Stimulated activated CD4-positive, alpha-beta T cell treated with anti-CD3 and anti-CD28 coated beads, Interleukin-4, amount 100 ng/mL, for 1 hour (primary cell): ENCODE results near the gene MT1F.
A peak's percentile ranks its signal among the peaks of the same experiment; 100 is the strongest.

Experiments used
- DNase-seq: peaks from one replicate; pipeline ENCODE4 v3.0.0-alpha.2; 2020

Gene MT1F

DNA sequence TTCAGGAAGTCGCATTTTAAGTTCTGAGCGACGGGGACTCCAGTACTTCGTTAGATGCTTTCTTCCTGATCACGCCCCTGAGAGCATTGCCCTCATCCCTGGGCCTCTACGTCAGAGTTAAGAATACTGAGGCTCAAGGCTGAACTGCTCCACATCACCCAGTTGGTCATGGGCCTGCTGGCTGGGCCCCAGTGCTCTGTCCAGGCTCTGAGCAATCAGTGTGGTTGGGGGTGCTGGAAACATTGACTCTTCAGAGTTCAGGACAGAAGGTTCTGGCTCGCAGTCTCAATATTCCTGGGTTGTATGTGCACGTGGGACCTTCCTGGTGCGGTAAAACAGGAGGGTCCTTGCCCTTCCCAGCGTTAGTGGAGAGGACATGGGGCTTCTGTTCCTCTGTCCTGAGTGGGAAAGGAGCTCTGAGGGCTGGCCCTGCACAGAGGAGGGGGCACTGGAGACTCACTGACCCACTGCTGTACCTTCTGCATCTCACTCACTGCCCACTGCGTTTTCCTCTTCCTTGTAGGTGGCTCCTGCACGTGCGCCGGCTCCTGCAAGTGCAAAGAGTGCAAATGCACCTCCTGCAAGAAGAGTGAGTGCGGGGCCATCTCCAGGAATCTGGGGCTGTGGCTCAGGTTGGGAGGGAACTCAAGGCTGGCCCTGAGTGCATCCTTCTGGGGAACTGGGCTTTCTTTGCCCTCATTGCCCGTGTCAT is 31.7 kb upstream of the MT1F start:
- DNase-seq, result no peak

DNA sequence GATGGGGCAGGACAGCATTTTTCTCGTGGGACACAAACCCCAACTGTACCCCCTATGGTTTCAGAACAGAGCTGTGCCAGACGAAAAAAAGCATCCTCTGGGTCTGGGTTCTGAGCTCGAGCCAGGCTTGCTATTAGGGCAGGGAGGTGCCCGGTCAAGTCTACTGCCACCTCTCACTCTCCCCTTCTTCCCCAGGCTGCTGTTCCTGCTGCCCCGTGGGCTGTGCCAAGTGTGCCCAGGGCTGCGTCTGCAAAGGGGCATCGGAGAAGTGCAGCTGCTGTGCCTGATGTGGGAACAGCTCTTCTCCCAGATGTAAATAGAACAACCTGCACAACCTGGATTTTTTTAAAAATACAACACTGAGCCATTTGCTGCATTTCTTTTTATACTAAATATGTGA is 31.1 kb upstream of the MT1F start:
- DNase-seq, result no peak

DNA sequence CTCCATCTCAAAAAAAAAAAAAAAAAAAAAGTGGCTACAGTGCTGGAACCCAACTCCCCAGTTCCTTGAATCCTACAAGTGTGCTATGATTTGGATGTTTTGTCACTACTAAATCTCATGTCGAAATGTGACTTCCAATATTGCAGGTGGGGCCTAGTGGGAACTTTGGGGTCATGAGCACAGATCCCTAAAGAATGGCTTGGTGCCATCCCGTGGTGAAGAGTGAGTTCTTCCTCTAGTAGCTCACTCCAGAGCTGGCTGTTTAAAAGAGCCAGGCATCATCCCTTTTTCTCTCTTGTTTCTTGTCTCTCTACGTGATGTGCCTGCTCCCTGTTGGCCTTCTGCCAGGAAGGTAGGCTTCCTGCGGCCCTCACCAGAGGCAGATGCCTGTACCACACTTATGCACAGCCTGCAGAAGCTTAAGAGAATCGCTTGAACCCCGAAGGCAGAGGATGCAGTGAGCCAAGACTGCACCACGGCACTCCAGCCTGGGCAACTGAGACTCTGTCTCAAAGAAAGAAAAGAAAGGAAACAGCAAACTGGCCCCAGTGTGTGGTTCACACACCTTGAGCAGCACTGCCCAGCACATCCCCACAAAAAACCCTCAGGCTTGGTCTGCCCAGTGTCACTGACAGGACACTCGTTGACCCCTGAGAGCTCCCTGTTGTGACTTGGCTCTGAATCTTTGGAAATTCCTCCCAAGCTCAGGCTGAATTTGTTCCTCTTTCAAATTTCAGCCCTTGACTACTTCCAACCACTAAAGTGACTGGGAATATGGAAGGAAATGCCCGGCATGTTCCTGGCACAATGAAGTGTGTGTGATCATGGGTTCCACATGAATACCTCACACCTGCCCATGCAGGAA is 29.0 kb upstream of the MT1F start:
- no peak for DNase-seq

DNA sequence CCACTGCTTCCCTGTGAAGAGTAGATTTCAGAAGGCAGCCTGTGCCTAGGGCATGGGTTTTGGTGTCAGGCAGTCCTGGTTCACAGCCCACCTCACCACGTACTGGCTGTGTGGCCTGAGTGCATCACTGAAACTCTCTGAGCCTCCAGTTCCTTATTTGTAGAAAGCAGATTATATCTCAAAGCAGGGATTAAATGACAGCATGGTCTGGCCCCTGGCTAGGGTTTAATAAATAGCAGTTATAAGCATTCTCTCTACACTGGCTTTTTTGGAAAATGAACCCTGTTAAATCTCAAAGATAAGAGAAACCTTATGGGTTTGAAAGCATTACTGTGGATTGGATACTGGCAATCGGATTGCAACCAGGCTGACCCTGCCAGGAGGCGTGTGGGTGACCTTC is 28.2 kb upstream of the MT1F start:
- DNase-seq, result no peak

DNA sequence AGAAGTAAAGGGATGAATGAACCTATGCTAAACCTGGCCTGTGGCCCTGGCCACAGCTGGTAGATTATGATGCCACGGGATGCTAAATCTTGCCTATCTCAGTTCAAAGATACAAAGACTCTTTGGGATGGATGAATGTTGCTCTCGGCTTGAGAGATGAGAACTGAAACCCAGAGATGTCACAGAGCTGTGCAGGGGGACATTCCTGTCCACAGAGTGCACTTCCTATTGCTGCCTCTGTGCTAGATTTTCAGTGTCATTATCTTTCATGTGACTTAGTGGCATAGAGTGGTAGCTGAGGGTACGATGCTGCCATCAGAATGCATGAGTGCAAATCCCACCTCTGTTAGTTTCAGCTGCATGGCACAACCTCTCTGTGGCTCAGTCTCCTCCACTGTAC is 27.6 kb upstream of the MT1F start:
- DNase-seq, result no peak

DNA sequence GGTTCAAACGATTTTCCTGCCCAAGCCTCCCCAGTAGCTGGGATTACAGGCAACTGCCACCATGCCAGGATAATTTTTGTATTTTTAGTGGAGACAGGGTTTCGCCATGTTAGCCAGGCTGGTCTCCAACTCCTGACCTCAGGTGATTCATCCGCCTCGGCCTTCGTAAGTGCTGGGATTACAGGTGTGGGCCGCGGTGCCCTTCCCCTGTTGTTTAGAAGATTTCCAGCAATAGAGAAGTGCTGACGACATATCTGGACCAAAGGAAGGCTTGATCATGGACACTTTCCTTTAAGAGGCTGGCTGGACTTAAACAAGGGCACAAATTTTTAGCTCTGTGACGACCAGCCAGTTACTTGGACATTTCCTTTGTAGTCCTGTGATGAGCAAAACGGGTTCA is 26.6 kb upstream of the MT1F start:
- no peak for DNase-seq

DNA sequence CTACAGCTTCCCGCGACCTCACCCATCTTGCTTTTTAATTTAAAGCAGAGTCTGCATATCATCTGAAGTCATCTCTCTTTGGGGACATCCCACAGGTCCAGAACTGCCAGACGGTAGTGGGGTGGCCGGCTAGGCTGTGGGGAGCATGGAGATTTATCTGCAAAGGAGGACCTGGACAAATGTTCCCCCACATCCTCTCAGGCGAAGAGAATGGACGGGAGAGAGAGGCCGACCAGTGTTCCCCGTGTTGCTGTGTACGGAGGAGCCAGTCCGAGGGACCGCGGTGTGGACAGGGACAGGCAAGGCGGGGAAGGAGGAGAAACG is 26.0 kb upstream of the MT1F start:
- DNase-seq, result no peak

DNA sequence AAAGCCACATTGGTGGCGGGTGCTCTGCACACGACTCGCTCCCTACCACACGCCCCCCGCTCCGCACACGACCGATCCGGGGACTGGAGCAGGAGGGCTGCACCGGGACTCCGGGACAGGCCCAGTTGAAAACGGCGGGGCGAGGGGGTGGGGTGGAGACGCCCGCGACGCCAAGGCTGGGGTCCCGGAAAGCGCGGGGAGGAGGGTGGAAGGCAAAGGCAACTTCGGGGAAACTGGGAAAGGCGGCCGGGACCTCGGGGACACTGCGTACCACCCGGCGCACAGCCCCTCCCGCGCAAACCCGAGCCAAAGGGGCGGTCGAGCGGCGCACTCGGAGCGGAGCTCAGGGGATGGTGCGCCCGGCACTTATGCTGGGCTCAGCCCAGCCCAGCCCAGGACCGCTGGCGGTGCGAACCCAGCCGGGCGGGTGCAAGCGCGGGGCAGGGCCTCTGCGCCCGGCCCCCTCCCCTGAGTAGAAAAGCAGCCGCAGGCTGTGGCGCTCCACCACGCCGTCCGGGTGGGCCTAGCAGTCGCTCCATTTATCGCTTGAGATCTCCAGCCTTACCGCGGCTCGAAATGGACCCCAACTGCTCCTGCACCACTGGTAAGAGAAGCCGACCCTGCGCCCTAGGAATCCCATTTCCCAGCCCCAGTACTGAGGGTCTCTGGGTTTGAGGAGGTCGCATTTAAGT is 25.5 kb upstream of the MT1F start, which contains the start of gene MT1M:
TSS of gene MT1M (plus strand) at position 504 of the 692 bp plus-strand sequence. CDS start at position 577, 73 bp downstream.
- DNase-seq, result no peak

DNA sequence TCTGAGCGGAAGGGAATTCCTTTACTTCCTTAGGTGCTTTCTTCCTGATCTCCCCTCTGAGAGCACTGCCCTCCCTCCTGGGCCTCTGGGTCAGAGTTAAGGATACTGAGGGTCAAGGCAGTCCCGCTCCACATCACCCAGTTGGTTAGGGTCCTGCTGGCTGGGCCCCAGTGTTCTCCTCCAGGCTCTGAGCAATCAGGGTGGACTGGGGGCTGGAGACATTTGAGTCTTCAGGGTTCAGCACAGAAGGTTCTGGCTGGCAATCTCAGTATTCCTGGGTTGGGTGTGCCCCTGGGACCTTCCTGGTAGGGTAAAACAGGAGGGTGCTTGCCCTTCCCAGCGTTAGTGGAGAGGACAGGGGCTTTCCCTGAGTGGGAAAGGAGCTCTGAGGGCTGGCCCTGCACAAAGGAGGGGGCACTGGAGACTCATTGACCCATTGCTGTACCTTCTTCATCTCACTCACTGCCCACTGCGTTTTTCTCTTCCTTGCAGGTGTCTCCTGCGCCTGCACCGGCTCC is 24.9 kb upstream of the MT1F start:
- DNase-seq, result no peak

DNA sequence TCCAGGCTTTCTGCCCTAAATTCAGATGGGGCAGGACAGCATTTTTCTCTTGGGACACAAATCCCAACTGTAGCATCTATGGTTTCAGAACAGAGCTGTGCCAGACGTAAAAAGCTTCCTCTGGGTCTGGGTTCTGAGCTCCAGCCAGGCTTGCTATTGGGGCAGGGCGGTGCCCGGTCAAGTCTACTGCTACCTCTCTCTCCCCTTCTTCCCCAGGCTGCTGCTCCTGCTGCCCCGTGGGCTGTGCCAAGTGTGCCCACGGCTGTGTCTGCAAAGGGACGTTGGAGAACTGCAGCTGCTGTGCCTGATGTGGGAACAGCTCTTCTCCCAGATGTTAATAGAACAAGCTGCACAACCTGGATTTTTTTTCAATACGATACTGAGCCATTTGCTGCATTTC is 24.2 kb upstream of the MT1F start:
- no peak for DNase-seq

DNA sequence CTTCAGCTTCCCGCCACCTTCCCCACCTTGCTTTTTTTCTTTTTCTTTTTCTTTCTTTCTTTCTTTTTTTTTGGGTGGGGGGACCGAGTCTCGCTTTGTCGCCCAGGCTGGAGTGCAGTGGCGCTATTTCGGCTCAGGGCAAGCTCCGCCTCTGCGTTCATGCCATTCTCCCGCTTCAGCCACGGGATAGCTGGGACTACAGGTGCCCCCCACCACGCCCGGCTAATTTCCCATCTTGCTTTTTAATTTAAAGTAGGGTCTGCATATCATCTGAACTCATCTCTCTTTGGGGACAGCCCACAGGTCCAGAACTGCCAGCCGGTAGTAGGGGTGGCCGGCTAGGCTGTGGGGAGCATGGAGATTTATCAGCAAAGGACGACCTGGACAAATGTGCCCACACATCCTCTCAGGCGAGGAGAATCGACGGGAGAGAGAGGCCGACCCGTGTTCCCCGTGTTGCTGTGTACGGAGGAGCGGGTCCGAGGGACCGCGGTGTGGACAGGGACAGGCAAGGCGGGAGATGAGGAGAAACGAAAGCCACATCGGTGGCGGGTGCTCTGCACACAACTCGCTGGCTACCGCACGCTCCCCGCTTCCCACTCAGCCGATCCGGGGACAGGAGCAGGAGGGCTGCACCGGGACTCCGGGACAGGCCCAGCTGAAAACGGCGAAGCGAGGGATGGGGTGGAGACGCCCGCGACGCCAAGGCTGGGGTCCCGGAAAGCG is 22.9 kb upstream of the MT1F start:
- DNase-seq, result no peak

DNA sequence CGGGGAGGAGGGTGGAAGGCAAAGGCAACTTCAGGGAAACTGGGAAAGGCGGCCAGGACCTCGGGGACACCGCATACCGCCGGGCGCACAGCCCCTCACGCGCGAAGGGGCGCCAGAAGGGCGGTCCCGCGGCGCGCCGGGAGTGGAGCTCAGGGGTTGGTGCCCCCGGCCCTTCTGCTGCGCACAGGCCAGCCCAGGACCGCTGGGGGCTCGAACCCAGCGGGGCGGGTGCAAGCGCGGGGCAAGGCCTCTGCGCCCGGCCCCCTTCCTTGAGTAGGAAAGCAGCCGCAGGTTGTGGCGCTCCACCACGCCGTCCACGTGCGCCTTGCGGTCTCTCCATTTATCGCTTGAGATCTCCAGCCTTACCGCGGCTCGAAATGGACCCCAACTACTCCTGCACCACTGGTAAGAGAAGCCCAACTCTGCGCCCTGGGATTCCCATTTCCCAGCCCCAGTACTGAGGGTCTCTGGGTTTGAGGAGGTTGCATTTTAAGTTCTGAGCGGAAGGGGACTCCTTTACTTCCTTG is 22.3 kb upstream of the MT1F start:
- no peak for DNase-seq

DNA sequence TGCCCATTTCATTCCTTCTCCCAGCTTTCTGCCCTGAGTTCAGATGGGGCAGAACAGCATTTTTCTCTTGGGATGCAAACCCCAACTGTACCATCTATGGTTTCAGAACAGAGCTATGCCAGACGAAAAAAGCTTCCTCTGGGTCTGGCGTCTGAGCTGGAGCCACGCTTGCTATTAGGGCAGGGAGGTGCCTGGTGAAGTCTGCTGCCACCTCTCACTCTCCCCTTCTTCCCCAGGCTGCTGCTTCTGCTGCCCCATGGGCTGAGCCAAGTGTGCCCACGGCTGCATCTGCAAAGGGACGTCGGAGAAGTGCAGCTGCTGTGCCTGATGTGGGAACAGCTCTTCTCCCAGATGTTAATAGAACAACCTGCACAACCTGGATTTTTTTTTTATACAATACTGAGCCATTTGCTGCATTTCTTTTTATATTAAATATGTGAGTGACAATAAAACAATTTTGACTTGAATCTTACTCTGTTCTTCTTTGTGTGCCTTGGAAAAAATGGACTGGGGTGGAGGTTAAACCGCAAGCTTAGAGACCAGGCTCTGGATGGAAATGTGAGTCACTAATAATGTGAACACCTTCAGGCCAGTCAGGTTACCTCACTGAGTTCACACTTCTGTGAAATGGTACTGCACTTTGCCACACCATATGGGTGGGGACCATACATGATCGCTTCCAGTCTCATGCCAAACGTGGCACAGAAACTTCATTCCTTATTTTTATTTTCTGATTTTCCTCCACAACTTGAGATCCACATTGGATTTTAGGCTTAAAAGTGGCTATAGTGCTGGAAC is 20.9 kb upstream of the MT1F start:
- no peak for DNase-seq

DNA sequence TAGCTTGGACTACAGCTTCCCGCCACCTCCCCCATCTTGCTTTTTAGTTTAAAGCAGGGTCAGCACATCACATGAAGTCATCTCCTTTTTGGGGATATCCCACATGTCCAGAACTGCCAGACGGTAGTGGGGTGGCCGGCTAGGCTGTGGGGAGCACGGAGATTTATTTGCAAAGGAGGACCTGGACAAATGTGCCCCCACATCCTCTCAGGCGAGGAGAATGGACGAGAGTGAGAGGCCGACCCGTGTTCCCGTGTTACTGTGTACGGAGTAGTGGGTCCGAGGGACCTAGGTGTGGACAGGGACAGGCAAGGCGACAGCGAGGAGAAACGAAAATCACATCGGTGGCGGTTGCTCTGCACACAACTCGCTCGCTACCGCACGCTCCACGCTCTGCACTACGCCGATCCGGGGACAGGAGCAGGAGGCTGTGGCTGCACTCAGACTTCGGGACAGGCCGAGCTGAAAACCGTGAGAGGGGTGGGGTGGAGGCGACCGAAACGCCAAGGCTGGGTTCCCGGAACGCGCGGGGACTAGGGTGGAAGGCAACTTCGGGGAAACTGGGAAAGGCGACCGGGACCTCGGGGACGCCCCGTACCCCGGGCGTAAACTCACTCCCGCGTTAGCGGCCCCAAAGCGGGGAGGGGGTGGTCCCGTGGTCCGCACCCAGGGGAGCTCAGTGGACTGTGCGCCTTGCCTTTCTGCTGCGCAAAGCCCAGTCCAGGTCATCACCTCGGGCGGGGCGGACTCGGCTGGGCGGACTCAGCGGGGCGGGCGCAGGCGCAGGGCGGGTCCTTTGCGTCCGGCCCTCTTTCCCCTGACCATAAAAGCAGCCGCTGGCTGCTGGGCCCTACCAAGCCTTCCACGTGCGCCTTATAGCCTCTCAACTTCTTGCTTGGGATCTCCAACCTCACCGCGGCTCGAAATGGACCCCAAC is 19.7 kb upstream of the MT1F start, which contains the start of gene MT1A:
TSS of gene MT1A (plus strand) at position 853 of the 937 bp plus-strand sequence. CDS start at position 926, 73 bp downstream.
- no peak for DNase-seq

DNA sequence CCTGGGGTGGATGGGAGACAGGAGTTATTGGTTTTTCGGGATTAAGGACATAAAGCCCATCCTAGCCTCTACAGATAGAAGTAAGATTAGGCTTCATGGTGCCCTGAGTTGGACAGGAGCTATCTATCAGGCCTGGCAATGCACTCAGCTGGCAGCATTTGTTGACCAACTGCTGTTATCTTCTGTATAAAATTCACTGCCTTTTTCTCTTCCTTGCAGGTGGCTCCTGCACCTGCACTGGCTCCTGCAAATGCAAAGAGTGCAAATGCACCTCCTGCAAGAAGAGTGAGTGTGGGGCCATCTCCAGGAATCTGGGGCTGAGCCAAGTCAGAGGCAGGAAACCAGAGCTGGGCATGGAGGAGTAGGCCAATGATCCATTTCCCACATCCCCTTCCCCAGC is 18.7 kb upstream of the MT1F start:
- no peak for DNase-seq

DNA sequence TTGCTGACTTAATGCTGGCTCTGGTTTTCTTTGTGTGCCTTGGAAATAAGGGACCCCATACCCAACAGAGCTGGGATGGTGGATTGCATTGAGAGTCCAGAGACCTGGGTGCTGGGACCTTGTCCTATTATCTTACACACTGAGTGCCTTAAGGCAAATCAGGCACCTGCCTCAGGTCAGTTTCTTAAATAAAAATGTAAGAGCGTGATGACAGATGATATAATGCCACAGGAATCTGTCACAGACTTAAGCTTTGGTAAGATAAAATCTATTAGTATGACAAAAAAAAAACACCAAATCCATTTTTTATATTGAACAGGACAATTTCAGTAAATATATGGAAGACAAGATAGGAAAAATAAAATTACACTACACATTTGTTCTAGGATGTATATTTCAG is 17.7 kb upstream of the MT1F start:
- no peak for DNase-seq

DNA sequence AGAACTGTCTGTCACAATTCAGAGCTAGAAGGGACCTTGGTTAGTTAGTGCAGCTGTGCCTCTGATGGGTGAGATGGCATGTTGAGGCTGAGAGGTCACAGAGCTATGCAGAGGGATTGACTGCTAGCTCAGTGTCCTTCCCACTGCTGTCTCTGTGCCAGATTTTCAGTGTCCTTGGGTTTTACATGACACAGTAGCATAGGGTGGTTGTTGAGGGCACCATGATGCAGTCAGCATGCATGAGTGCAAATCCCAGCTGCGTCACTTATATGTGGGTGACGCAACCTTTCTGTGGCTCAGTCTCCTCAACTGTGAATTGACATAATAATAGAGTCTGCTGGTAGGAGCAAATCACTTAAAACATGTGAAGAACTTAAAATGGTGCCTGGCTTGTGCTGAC is 16.6 kb upstream of the MT1F start:
- no peak for DNase-seq

DNA sequence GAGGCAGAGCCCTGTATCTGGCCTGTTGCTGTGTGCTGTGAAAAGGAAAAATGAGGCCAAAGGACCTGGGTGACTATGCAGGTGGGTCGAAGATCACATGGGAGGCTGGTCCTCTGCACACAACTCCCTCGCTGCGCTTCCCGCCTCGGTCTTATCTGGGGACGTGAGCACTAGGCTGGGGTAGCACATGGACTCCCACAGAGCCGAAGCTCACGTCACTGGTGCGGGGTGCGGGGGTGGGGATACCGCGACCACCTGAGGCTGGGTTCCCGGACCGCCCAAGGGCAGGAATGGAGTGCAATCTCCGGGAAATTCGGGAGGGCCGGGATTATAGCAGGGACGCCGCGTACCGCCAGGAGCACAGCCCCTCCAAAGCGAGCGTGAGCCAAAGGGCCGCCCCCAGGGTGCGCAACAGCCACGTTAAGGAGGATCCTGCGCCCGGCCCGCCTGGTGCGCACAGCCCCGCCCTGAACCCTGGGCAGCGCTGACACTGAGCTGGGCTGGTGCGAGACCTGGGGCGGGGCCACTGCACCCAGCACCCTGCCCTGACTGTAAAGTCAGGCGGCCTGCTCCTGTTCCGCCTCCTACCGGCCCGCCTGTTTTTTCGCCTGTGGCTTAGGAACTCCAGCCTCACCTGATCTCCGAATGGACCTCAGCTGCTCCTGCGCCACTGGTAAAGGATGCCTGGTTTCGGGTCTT is 14.5 kb upstream of the MT1F start:
- peak; percentile 76 for DNase-seq

DNA sequence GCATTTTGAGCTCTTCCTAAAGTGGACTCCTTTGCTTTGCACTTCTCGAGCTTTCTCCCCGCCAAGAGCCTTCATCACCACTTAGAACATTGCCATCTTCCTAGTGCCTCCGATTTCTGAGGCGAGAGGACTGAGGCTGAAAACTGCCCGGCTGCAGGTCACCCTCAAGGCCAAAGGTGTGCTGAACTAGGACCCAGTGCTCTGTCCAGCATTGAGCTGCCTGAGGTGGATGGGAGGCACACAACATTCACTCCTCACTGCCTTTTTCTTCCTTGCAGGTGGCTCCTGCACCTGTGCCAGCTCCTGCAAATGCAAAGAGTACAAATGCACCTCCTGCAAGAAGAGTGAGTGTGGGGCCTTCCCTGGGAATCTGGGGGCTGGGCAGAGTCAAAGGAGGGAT is 13.9 kb upstream of the MT1F start:
- no peak for DNase-seq

DNA sequence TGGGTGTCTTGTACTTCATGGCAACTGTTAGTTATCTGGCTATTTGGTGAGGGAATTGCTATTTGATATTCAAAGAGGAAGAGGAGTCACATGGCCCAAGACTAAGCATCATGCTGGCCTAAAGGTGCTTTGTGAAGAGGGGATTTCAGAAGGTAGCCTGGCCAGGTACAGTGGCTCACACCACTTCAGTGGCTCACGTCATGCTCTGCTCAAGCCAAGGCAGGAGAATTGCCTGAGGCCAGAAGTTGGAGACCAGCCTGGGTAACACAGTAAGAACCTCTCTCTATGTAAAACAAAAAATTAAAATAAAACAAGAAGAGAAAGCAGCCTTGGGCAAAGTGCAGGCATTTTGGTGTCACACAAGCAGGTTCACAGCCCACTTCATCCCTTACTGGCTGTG is 12.4 kb upstream of the MT1F start:
- DNase-seq, result no peak
